Endothelial cell of umbilical vein (primary cell): ENCODE data around the gene TDRD10.

ENCODE experiments used
- CTCF ChIP-seq, 2 donors: IDR thresholded peaks; 1 replicate in 1 of 2; 2 replicates in 1 of 2; pipeline ENCODE4 v1.5.1; 2011; ENCODE audit warnings: low read length in 2 of 2, mild to moderate bottlenecking in 2 of 2, moderate library complexity in 2 of 2, control low read depth in 1 of 2, inconsistent platforms in 1 of 2, low read depth in 1 of 2; ENCODE audit not compliant: insufficient read depth in 1 of 2; ENCODE audit errors: extremely low read depth in 1 of 2
- EZH2 ChIP-seq: IDR thresholded peaks from 2 replicates; pipeline ENCODE4 v1.6.1; 2012; ENCODE audit warnings: borderline replicate concordance, low read depth, mild to moderate bottlenecking, moderate library complexity, low read length, inconsistent platforms; ENCODE audit not compliant: severe bottlenecking
- MAX ChIP-seq: IDR thresholded peaks from 2 replicates; pipeline ENCODE4 v1.6.1; 2011; ENCODE audit not compliant: insufficient read depth, insufficient read length
- MYC ChIP-seq: IDR thresholded peaks from one replicate; pipeline ENCODE4 v1.6.1; 2011; ENCODE audit warnings: mild to moderate bottlenecking, low read depth, low read length
- POLR2A ChIP-seq: IDR thresholded peaks from 2 replicates; pipeline ENCODE4 v1.6.1; 2012; ENCODE audit warnings: low read depth, mild to moderate bottlenecking, control low read depth, low read length
- POLR2AphosphoS5 ChIP-seq: IDR thresholded peaks from 2 replicates; pipeline ENCODE4 v1.6.1; 2012; ENCODE audit warnings: low read depth, mild to moderate bottlenecking, control low read depth, low read length, moderate library complexity; ENCODE audit not compliant: insufficient read depth

- TF ChIP-seq CTCF (IDR thresholded peaks at IDR 0.05; ENCODE audit: extremely low read depth in 1 of 2, insufficient read depth in 1 of 2, low read depth in 1 of 2, low read length in 2 of 2) (no peak), EZH2 (no peak), MAX (no peak), POLR2AphosphoS5 (peak; percentile 91), MYC (no peak), POLR2A (peak; percentile 55)
These were observed 16.9 kb upstream of the TDRD10 start for GRCh38 chr1:154485106-154485505.
